Activated naive CD8-positive, alpha-beta T cell treated with anti-CD3 and anti-CD28 coated beads for 36 hours (primary cell): ENCODE data around the gene AFF1. TPM values are rescaled to one million over a fixed set of nuclear protein-coding genes. Genes with fewer than 3 reads are reported as not detected.
A peak's percentile ranks its signal among the peaks of the same experiment; 100 is the strongest.

ENCODE experiments used
- DNase-seq: peaks from one replicate; pipeline ENCODE4 v3.0.0; 2021
- H3K27ac Mint-ChIP-seq: one replicate; pipeline ENCODE4 v1.8.0; 2022; ENCODE audit warnings: mild to moderate bottlenecking, moderate library complexity, mixed read lengths
- H3K27me3 Mint-ChIP-seq: one replicate; pipeline ENCODE4 v1.8.0; 2022; ENCODE audit warnings: mild to moderate bottlenecking, mixed read lengths
- H3K36me3 Mint-ChIP-seq: one replicate; pipeline ENCODE4 v1.8.0; 2021; ENCODE audit warnings: mild to moderate bottlenecking, mixed read lengths
- H3K4me1 Mint-ChIP-seq: one replicate; pipeline ENCODE4 v1.8.0; 2021; ENCODE audit warnings: mixed read lengths
- H3K4me3 Mint-ChIP-seq: one replicate; pipeline ENCODE4 v1.8.0; 2022; ENCODE audit warnings: mild to moderate bottlenecking, moderate library complexity, mixed read lengths
- H3K9me3 Mint-ChIP-seq: one replicate; pipeline ENCODE4 v1.8.0; 2022; ENCODE audit warnings: mixed read lengths
- total RNA-seq, 2 experiments: library from RNA; stranded (reverse); gene quantifications; one replicate each; pipeline ENCODE4 v1.2.3, GENCODE V29; 2021

The AFF1 gene
- total RNA-seq, 2 experiments from 2014 or later: 28.7 to 31.5 TPM

DNA sequence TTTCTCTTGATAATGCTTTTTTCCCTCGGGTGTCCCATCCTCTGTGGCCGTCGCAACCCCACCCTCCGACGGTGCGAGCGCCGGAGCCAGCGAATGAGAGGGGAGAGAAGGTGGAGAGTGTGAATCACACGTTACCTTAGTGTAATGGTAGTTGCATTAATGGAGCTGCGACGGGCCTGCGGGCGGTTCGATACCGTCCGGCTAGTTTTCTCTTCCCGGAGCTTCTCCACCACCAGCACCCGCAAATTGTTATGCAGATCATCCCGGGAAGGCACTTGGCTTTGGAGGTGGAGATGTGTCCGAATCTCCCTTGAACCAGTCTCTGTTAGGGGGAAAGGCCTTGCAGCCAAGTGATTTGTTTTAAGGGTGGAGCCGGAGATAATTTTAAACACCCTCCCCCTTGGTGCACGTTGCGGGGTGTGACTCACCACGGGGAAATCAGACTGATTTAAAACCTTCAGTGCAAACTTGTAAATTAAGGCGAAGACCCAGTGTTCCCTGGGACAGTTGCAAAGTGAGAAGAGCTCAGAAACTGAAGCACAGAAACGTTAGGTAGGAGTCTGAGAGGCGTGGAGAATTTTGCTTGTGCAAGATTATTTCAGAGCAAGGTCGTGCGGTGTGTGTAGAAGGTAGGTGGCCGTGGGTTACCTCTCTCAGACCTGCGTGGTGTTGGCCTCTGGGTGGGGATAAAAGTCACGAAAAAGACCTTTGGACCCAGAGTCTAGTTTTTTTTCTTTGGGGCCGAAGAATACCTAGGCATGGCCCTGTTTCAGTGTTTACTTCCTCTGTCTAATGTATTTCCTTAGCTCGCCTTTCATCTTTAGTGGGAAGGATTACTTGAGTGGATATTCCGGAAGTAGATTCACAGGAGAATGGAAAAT, 1.3 kb downstream of the AFF1 start:
- peaks cover 37% of the 10 kb centered on the region for H3K4me1 Mint-ChIP-seq

DNA sequence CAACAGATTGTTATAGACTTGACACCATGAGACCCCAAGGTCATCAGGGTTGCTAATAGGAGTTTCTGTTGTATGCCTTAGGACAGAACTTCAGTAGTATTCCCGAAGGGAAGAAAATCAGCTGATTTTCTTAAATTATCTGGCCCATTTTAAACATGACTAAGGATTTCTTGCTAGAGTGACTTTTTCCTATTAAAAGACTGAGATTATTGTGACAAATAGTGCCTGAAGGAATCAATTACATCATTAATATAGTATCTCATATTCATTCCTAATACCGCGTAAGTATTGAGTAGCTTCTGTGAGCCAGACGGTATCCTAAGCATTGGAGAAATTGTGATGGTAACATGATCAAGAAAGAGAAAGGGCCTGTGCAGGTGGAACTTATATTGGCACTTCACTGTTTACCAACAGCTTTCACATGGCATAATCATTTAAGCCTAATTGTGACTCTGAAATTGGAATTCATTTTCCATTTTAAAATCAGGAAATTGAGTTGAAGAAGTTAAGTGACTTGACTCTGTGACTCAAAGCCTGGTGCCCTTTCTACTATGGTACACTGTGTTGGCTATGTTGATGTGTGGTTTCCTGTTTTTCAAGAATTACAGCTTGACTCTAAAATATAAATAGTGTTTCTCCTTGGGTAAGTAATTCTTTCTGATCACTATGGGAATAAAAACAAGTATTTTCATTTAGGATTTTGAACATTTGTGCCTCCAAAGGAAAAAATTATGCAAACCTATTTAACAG, 4.1 kb downstream of the AFF1 start:
- H3K4me1 Mint-ChIP-seq: peaks cover 34% of the 10 kb centered on the region
- H3K4me3 Mint-ChIP-seq: peak overlapping the region; percentile 20
- no peak for DNase-seq
- peaks cover 3% of the 10 kb centered on the region for H3K36me3 Mint-ChIP-seq
- H3K9me3 Mint-ChIP-seq: no peaks in the 10 kb centered on the region
- peak overlapping the region; percentile 73 for H3K27ac Mint-ChIP-seq
- no peaks in the 10 kb centered on the region for H3K27me3 Mint-ChIP-seq

More for the DNA sequence above, 1.3 kb downstream of the AFF1 start:
- peak overlapping the region; percentile 92 for H3K27ac Mint-ChIP-seq
- no peaks in the 10 kb centered on the region for H3K27me3 Mint-ChIP-seq
- no peaks in the 10 kb centered on the region for H3K9me3 Mint-ChIP-seq
- peaks cover 3% of the 10 kb centered on the region for H3K36me3 Mint-ChIP-seq
- peak; percentile 80 for DNase-seq
- H3K4me3 Mint-ChIP-seq: peak overlapping the region; percentile 84

DNA sequence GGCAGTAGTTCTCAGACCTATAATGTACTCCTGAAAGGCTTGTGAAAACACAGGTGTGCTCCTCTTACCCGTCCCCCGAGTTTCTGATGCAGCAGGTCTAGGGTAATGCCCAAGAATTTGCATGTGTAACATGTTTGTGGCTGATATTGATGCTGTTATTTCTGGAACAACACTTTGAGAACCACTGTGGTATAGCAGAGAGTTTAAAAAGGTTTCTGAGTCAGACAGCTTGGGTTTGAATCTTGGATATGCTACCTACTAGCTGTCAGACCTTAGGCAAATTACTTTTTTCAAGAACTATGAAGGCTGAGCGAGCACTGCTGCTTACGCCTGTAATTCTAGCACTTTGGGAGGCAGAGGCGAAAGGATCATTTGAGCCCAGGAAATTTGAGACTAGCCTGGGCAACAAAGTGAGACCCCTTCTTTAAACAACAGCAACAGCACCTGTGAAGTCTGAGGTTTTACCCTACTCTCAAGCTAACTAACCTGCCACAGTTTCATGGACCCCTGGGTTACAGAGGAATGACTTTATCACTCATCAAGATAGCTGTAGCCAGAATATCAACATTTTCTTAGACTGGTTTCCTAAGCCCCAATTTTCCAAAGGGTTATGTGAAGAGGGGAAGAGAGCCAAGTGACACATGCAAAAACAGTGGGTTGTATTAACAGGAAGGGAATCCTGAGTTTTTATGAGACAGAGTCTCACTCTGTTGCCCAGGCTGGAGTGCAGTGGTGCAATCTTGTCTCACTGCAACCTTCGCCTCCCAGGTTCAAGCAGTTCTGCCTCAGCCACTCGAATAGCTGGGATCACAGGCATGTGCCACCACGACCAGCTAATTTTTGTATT, 5.1 kb downstream of the AFF1 start:
- Mint-ChIP-seq H3K4me1 (peaks cover 38% of the 10 kb centered on the region), H3K9me3 (no peaks in the 10 kb centered on the region), H3K4me3 (no peak overlapping the region), H3K27ac (peak overlapping the region; percentile 73), H3K36me3 (peaks cover 3% of the 10 kb centered on the region), H3K27me3 (no peaks in the 10 kb centered on the region)
- peak; percentile 14 for DNase-seq

DNA sequence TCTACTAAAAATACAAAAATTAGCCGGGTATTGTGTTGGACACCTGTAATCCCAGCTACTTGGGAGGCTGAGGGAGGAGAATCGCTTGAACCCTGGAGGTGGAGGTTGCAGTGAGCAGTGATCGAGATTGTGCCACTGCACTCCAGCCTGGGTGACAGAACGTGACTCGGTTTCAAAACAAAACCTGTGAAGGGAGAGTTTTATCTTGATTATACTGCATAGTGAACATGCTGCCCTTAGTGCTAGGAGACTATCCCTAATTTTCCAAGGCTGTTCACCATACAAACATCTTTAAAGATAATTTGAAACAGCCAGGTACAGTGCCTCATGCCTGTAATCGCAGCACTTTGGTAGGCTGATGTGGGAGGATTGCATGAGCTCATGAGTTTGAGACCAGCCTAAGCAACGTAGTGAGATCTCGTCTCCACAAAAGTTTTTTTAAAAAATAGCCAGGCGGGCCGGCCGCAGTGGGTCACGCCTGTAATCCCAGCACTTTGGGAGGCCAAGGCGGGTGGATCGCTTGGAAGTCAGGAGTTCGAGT, 6.2 kb downstream of the AFF1 start:
- Mint-ChIP-seq H3K4me1 (peaks cover 38% of the 10 kb centered on the region), H3K9me3 (no peaks in the 10 kb centered on the region), H3K36me3 (peaks cover 3% of the 10 kb centered on the region), H3K27me3 (no peaks in the 10 kb centered on the region), H3K27ac (no peak overlapping the region), H3K4me3 (no peak overlapping the region)
- DNase-seq: no peak

DNA sequence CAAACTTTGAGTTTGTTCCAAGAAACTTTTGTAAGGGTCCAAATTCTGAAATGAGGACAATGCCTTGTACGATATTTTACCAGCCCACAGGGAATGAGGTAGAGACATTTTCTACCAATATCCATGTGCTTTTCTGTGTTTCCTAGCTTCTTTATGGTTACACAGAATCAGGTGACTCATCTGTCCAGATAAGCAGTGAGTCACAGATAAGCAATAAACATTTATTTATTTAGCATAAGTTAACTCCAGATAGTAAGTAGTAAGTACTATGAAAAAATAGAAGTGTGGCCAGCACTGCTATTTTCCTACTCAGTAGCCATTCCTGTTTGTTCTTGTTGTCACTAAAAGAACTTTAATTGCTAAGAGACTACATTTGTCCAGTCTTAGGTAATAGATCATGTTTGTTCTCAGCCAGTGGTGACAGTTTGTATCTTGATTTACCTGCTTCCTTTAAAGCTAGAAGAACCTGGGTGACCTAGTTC, 7.4 kb downstream of the AFF1 start:
- H3K9me3 Mint-ChIP-seq: no peaks in the 10 kb centered on the region
- no peak overlapping the region for H3K27ac Mint-ChIP-seq
- no peak overlapping the region for H3K4me3 Mint-ChIP-seq
- peaks cover 3% of the 10 kb centered on the region for H3K36me3 Mint-ChIP-seq
- no peak for DNase-seq
- peaks cover 34% of the 10 kb centered on the region for H3K4me1 Mint-ChIP-seq
- H3K27me3 Mint-ChIP-seq: no peaks in the 10 kb centered on the region

DNA sequence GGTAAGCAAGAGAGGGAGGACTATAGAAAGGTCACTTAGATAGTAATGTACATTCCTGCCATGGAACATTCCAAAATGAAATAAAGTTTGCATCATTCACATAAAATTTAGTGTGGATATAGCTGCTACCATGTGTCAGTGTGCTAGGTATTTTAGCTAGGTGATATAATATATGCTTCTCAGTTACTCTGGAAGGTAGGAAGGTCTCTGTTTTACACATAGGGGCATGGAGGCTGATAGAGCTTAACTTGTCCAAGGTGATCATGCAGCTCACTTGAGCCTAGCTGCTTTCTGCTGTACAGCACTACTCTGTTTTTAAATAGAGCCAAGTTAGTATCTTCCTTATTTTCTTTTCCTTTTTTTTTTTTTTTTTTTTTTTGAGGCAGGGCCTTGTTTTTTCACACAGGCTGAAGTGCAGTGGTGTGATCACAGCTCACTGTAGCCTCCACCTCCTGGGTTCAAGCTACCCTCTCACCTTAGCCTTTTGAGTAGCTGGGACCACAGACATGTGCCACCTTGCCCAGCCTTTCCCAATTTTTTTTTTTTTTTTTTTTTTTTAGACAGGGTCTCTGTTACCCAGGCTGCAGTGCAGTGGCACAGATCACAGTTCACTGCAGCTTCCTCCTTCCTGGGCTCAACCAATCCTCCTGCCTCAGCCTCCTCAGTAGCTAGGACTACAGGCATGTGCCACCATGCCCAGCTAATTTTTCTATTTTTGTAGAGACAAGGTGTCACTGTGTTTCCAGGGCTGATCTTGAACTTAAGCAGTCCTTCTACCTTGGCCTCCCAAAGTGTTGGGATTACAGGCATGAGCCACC, 10.4 kb downstream of the AFF1 start:
- no peak overlapping the region for H3K4me3 Mint-ChIP-seq
- H3K27ac Mint-ChIP-seq: no peak overlapping the region
- H3K36me3 Mint-ChIP-seq: peaks cover 4% of the 10 kb centered on the region
- peaks cover 23% of the 10 kb centered on the region for H3K4me1 Mint-ChIP-seq
- H3K27me3 Mint-ChIP-seq: no peaks in the 10 kb centered on the region
- no peak for DNase-seq
- H3K9me3 Mint-ChIP-seq: no peaks in the 10 kb centered on the region

DNA sequence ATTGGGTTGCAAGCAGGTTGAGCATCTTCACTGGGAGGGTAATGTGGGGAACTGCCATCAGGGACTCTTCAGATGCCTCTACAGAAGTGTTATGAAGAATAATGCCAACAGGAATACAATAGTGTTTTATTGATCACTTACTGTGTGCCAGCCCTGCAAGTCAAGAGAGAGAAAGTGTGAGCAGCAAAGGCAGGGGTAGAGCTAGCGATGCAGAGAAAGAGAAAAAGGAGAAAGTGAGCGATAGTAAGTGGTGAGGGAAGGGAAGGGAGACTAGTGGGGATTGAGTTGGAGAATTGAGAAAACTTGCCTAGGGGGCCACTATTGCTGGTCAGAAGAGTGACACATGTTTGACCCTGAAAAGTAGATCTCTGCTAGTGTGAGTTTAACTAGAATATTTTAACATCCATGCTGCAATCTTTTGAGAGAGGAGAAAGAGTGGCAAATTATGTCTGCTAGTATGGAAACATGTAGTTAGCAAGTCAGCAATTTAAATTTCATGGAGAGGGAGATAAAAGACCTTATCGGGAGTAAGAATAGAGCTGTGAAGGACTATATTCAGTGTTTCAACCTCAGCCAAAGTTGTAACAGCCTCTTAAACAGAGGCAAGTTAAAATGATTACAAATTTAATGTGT, 12.2 kb downstream of the AFF1 start:
- DNase-seq: no peak
- Mint-ChIP-seq H3K9me3 (no peaks in the 10 kb centered on the region), H3K27ac (no peak overlapping the region), H3K36me3 (peaks cover 4% of the 10 kb centered on the region), H3K4me1 (peaks cover 22% of the 10 kb centered on the region), H3K4me3 (no peak overlapping the region), H3K27me3 (no peaks in the 10 kb centered on the region)

DNA sequence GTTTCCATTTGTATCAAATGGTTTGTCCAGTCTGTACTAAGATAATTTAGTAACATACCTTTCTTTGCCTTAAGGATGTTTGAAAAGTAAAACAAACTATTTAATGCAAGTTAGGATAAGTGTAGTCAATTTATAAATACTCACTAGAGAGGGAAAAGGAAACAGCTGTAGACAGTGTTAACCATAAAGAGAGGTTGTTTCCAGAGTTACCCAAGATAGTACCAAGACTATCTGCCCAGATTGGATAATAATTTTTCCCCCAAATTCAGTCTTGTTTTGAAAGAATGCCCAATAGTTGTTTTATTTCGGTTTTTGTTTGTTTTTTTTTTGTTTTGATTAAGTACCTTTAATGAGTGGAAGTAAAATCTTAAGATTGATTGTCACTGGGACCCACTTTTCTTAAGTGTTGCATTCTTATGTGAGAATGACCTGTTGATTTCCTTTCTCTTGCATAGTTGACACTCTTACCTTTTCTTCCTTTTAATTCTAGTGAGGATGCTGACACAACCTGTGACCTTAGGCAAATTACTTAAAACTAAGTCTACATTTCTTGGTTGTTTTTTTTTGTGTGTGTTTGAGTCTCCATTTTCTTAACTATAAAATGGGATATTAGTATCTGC, 12.8 kb downstream of the AFF1 start:
- H3K4me3 Mint-ChIP-seq: no peak overlapping the region
- no peak overlapping the region for H3K27ac Mint-ChIP-seq
- peaks cover 22% of the 10 kb centered on the region for H3K4me1 Mint-ChIP-seq
- H3K36me3 Mint-ChIP-seq: peaks cover 4% of the 10 kb centered on the region
- no peaks in the 10 kb centered on the region for H3K27me3 Mint-ChIP-seq
- no peak for DNase-seq
- H3K9me3 Mint-ChIP-seq: no peaks in the 10 kb centered on the region

DNA sequence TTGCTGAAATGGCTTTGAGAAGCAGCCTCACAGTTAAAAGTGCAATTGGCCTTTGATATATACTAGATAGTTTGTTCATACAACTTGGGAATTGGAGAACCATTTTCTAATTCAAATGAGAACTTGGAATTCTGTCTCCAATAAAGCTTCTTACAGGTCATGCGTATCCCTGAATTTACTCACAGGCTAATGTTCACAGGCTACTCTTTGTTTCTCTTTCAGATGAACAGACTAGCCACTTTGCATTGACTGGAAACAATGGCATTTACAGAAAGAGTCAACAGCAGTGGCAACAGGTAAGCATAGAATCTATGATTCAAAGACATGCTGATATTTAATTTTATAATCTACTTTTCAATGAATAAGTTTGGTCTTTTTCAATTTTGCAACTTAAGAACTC, 13.5 kb downstream of the AFF1 start:
- H3K9me3 Mint-ChIP-seq: no peaks in the 10 kb centered on the region
- peaks cover 22% of the 10 kb centered on the region for H3K4me1 Mint-ChIP-seq
- no peak for DNase-seq
- H3K27me3 Mint-ChIP-seq: no peaks in the 10 kb centered on the region
- no peak overlapping the region for H3K27ac Mint-ChIP-seq
- H3K4me3 Mint-ChIP-seq: no peak overlapping the region
- peaks cover 4% of the 10 kb centered on the region for H3K36me3 Mint-ChIP-seq

DNA sequence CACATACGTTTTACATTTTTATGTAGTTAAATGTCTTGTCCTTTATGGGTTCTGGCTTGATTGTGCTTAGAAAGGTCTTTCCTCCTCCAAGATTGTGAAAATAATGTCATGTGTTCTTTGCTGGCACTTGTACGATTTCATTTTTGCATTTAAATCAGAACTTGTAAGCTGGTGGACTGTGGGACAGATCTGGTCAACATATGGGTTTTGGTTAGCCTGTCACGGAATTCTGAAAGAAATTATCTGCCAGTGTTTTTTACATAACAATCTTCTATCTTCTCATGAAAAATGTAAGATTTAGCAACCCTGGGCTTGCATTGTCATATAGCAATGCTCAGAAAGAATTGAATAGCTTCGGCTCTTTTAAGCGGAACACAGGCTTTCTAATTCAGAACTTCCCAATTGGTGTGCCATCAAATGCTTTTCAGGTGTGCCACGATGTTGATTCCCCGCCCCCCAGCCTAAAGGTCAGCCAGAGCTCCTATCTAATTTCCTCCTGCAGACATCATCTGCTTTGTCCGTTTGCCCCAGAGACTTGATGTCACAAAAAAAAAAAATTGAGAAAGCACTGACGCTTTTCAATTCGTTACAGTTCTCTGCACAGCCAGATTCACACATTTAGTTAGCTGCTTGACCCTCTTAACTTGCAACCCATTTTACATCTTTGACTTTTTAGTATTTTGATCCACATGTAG, 16.2 kb downstream of the AFF1 start:
- H3K4me3 Mint-ChIP-seq: no peak overlapping the region
- H3K4me1 Mint-ChIP-seq: peaks cover 24% of the 10 kb centered on the region
- no peak overlapping the region for H3K27ac Mint-ChIP-seq
- H3K27me3 Mint-ChIP-seq: no peaks in the 10 kb centered on the region
- H3K36me3 Mint-ChIP-seq: peaks cover 9% of the 10 kb centered on the region
- H3K9me3 Mint-ChIP-seq: no peaks in the 10 kb centered on the region
- no peak for DNase-seq

DNA sequence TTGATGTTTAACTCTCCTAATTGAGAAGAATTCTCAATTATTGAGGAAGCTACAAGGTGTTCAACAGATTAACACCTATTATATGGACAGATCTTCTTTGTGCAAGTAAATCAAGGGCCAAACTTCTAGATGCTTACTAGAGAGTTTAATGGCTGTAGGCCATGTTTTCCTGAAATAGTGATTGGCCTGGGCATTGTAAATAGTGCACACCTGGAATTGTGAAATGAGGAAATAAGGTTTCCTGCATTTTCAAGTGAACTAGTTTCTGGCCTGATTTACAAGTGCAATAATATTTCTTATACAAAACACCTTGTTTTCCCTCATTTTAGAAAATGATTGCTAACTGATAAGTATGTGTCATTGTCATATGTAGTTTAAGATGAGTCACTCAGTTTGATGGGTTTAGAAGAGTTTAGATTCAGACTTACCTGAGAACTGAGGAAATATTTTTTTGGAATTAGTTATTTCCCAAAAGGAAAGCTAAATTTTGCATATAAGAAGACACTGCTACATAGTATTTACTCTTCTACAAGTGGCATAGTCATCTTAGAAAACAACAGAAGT, 21.2 kb downstream of the AFF1 start:
- H3K36me3 Mint-ChIP-seq: peaks cover 14% of the 10 kb centered on the region
- no peaks in the 10 kb centered on the region for H3K9me3 Mint-ChIP-seq
- no peak overlapping the region for H3K27ac Mint-ChIP-seq

DNA sequence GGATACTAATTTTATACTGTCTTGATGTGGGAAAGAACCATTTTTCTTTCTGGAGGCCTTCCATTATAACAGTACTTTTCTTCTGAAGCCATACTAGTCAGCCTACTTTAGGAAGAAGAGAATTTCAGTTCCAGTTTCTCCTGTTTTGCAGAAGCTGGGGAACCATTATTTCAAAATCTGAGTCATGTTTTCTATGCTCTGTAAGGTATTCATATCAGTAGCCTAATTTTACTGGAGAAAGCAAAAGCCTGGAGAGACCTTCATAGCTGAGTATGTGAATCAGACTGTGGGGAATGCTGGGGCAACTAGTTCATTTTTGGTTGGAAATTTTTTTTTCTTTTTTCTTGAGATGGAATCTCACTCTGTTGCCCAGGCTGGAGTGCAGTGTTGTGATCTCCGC, 22.4 kb downstream of the AFF1 start:
- no peaks in the 10 kb centered on the region for H3K9me3 Mint-ChIP-seq
- H3K27me3 Mint-ChIP-seq: no peaks in the 10 kb centered on the region
- H3K4me3 Mint-ChIP-seq: no peak overlapping the region
- DNase-seq: no peak
- H3K4me1 Mint-ChIP-seq: peaks cover 37% of the 10 kb centered on the region
- no peak overlapping the region for H3K27ac Mint-ChIP-seq
- peaks cover 15% of the 10 kb centered on the region for H3K36me3 Mint-ChIP-seq

More for the DNA sequence above, 21.2 kb downstream of the AFF1 start:
- no peak for DNase-seq
- Mint-ChIP-seq H3K4me3 (no peak overlapping the region), H3K27me3 (no peaks in the 10 kb centered on the region), H3K4me1 (peaks cover 26% of the 10 kb centered on the region)
